HEK293 (cell line): ENCODE results near the gene HK2.
A peak's percentile ranks its signal among the peaks of the same experiment; 100 is the strongest.

Experiments
- CTCF ChIA-PET: fragments of 350-600 bp; formaldehyde crosslinking; extraction: SDS; loops from one replicate; lab custom pipeline; 2021; ENCODE audit warnings: antibody characterized with exemption; lab: Yijun Ruan, JAX
- POLR2A ChIA-PET: fragments of 300-600 bp; formaldehyde crosslinking; extraction: SDS; loops from one replicate; lab custom pipeline; 2020; ENCODE audit warnings: antibody characterized with exemption, inconsistent platforms; lab: Yijun Ruan, JAX
- H3K27ac ChIP-seq: fragments of 200-500 bp; sonication (Bioruptor generic); 2 replicates; pipeline ENCODE4 v1.5.1; 2014; ENCODE audit warnings: low read depth, low read length, control low read depth, inconsistent platforms; ENCODE audit errors: extremely low read depth
- H3K36me3 ChIP-seq, 2 experiments: fragments of 200-500 bp in 1 of 2; sonication (Bioruptor generic) in 1 of 2; 1 replicate in 1 of 2; 2 replicates in 1 of 2; pipeline ENCODE4 v1.5.1; 2014 to 2017; ENCODE audit warnings: inconsistent platforms in 2 of 2, low read length in 2 of 2; ENCODE audit not compliant: control insufficient read depth in 2 of 2, insufficient read depth in 1 of 2
- H3K4me1 ChIP-seq: fragments of 200-500 bp; sonication (Bioruptor generic); 2 replicates; pipeline ENCODE4 v1.5.1; 2014; ENCODE audit warnings: mild to moderate bottlenecking, low read length, inconsistent platforms; ENCODE audit not compliant: control insufficient read depth, insufficient read depth
- H3K4me3 ChIP-seq: 2 replicates; pipeline ENCODE4 v1.5.1; 2011; ENCODE audit warnings: low read depth, mild to moderate bottlenecking, control low read depth, low read length, moderate library complexity
- H3K9me3 ChIP-seq: fragments of 200-500 bp; sonication (Bioruptor generic); 2 replicates; pipeline ENCODE4 v1.5.1; 2014; ENCODE audit warnings: low read depth, low read length, inconsistent platforms; ENCODE audit not compliant: control insufficient read depth, insufficient read depth
- PRDM10 ChIP-seq: fragments of 450-650 bp; formaldehyde crosslinking; IDR thresholded peaks from 2 replicates; pipeline ENCODE4 v1.5.1; 2016; ENCODE audit warnings: missing biosample characterization, missing genetic modification characterization
- SCRT2 ChIP-seq: fragments of 450-650 bp; formaldehyde crosslinking; IDR thresholded peaks from 2 replicates; pipeline ENCODE4 v1.5.1; 2016; ENCODE audit warnings: missing biosample characterization, missing genetic modification characterization
- ZBTB17 ChIP-seq: fragments of 450-650 bp; formaldehyde crosslinking; IDR thresholded peaks from 2 replicates; pipeline ENCODE4 v1.5.1; 2016; ENCODE audit warnings: missing biosample characterization, missing genetic modification characterization
- ZBTB21 ChIP-seq: fragments of 450-650 bp; formaldehyde crosslinking; IDR thresholded peaks from 2 replicates; pipeline ENCODE4 v1.5.1; 2017; ENCODE audit warnings: missing biosample characterization, missing genetic modification characterization
- ZNF133 ChIP-seq: fragments of 450-650 bp; formaldehyde crosslinking; IDR thresholded peaks from 2 replicates; pipeline ENCODE4 v1.5.1; 2016; ENCODE audit warnings: missing biosample characterization, missing genetic modification characterization
- ZNF146 ChIP-seq: fragments of 450-650 bp; formaldehyde crosslinking; IDR thresholded peaks from 2 replicates; pipeline ENCODE4 v1.5.1; 2016; ENCODE audit warnings: missing biosample characterization, missing genetic modification characterization
- ZNF324 ChIP-seq: fragments of 450-650 bp; formaldehyde crosslinking; IDR thresholded peaks from 2 replicates; pipeline ENCODE4 v1.5.1; 2016; ENCODE audit warnings: missing biosample characterization, missing genetic modification characterization
- ZNF341 ChIP-seq: fragments of 450-650 bp; formaldehyde crosslinking; IDR thresholded peaks from 2 replicates; pipeline ENCODE4; 2016; ENCODE audit warnings: low read depth, missing biosample characterization, missing genetic modification characterization
- ZNF394 ChIP-seq: fragments of 450-650 bp; formaldehyde crosslinking; IDR thresholded peaks from 2 replicates; pipeline ENCODE4 v1.5.1; 2016; ENCODE audit warnings: missing biosample characterization, missing genetic modification characterization, mild to moderate bottlenecking, moderate library complexity, borderline replicate concordance
- ZNF416 ChIP-seq: fragments of 450-650 bp; formaldehyde crosslinking; IDR thresholded peaks from 2 replicates; pipeline ENCODE4 v1.5.1; 2016; ENCODE audit warnings: missing biosample characterization, missing genetic modification characterization
- ZNF785 ChIP-seq: fragments of 450-650 bp; formaldehyde crosslinking; IDR thresholded peaks from 2 replicates; pipeline ENCODE4 v1.5.1; 2016; ENCODE audit warnings: missing biosample characterization, missing genetic modification characterization
- ZXDB ChIP-seq: fragments of 450-650 bp; formaldehyde crosslinking; IDR thresholded peaks from 2 replicates; pipeline ENCODE4 v1.5.1; 2016; ENCODE audit warnings: missing biosample characterization, missing genetic modification characterization
- TF ChIP-seq, protein P1 (sequence below): fragments of 450-650 bp; formaldehyde crosslinking; IDR thresholded peaks from 2 replicates; pipeline ENCODE4 v1.5.1; 2016; ENCODE audit warnings: missing biosample characterization, missing genetic modification characterization
- TF ChIP-seq, protein P2 (sequence below): fragments of 450-650 bp; formaldehyde crosslinking; IDR thresholded peaks from 2 replicates; pipeline ENCODE4 v1.5.1; 2016; ENCODE audit warnings: missing biosample characterization, missing genetic modification characterization

The HK2 gene

GRCh38 chr2:74835831-74836674 lies 2.1 kb downstream of the HK2 start (continued):
- TF ChIP-seq PRDM10, result peak; percentile 84
- no peak for TF ChIP-seq ZNF341 (tag by site-specific recombination)
- TF ChIP-seq ZXDB (tag by site-specific recombination), result no peak
- TF ChIP-seq ZNF324 (tag by site-specific recombination), result no peak
- no peak for TF ChIP-seq ZNF785
- TF ChIP-seq, protein P1, sequence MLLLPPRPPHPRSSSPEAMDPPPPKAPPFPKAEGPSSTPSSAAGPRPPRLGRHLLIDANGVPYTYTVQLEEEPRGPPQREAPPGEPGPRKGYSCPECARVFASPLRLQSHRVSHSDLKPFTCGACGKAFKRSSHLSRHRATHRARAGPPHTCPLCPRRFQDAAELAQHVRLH (tag by site-specific recombination), result no peak
- TF ChIP-seq ZNF146, result no peak
- no peak for TF ChIP-seq ZBTB21 (tag by site-specific recombination)
- TF ChIP-seq, protein P2, sequence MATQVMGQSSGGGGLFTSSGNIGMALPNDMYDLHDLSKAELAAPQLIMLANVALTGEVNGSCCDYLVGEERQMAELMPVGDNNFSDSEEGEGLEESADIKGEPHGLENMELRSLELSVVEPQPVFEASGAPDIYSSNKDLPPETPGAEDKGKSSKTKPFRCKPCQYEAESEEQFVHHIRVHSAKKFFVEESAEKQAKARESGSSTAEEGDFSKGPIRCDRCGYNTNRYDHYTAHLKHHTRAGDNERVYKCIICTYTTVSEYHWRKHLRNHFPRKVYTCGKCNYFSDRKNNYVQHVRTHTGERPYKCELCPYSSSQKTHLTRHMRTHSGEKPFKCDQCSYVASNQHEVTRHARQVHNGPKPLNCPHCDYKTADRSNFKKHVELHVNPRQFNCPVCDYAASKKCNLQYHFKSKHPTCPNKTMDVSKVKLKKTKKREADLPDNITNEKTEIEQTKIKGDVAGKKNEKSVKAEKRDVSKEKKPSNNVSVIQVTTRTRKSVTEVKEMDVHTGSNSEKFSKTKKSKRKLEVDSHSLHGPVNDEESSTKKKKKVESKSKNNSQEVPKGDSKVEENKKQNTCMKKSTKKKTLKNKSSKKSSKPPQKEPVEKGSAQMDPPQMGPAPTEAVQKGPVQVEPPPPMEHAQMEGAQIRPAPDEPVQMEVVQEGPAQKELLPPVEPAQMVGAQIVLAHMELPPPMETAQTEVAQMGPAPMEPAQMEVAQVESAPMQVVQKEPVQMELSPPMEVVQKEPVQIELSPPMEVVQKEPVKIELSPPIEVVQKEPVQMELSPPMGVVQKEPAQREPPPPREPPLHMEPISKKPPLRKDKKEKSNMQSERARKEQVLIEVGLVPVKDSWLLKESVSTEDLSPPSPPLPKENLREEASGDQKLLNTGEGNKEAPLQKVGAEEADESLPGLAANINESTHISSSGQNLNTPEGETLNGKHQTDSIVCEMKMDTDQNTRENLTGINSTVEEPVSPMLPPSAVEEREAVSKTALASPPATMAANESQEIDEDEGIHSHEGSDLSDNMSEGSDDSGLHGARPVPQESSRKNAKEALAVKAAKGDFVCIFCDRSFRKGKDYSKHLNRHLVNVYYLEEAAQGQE (tag by site-specific recombination), result no peak
- no peak for TF ChIP-seq ZNF133 (tag by site-specific recombination)
- TF ChIP-seq ZNF394 (tag by site-specific recombination), result no peak
- peak; percentile 33; the same call in 1 of the 2 replicates for TF ChIP-seq SCRT2 (tag by site-specific recombination)

DNA sequence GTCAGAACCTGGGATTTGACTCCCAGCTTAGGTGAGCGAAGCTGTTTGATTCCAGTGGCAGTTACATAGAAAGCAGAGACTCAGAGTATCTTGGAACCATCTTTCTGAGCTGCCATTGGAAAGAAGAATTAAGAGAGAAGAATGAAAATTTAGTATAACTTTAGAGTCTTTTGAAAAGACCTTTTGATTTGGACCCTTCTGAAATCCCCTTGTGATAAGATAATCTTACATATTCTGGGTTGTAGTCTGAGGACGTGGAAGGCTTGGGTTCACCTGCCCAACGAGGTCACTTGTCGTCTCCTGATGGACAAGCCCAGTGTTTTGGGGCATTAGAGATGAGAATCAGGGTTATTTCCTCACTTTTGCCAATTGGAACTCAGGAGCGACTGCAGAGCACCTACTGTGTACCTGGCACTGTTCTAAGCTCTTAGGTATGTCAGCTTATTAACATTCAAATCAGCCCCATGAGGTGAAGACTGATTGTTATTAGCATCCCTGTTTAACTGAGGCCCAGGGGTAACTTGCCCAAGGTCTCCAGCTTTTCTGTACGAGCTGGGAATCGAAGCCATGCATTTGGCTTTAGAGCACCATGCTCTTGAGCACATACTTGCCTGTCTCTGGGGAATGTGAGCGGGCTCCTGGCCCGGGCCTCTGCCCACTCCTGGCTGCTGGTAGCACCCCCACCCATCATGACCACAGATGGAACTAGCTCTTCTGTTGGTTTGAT lies 2.9 kb downstream of the HK2 start:
- Histone ChIP-seq H3K9me3 (no peaks in the 10 kb centered on the region), H3K4me3 (no peak overlapping the region), H3K36me3 (no peaks in the 10 kb centered on the region), H3K27ac (no peak overlapping the region), H3K4me1 (no peaks in the 10 kb centered on the region)
- ChIA-PET CTCF (interaction anchor here (0.6 to 4.8 kb wide), 17 partner anchors 11 to 149 kb away, joined by 3 to 39 read pairs (median 4); no protein-coding TSS in a partner anchor), POLR2A (interaction anchor here (1.0 to 1.4 kb wide), 2 partner anchors 9 to 26 kb away, joined by 3 to 5 read pairs; no protein-coding TSS in a partner anchor)
- 0 out of 2 replicates have a peak, but pooled peaks have one; percentile 0 for TF ChIP-seq ZBTB17
- TF ChIP-seq ZNF416 (tag by site-specific recombination), result no peak
- TF ChIP-seq, all 188 proteins: peak for 1
